Liver (tissue), 9 donors: Measurements from ENCODE around the gene HOXB3. TPM values are rescaled to one million over a fixed set of nuclear protein-coding genes. Genes with fewer than 3 reads are reported as not detected.

Experiments used
- DNase-seq: peaks from one replicate; pipeline ENCODE4 v3.0.0-alpha.2; 2017; ENCODE audit warnings: low spot score
- H3K27ac ChIP-seq, 2 donors: one replicate each; pipeline ENCODE4 v1.7.0; 2013; ENCODE audit warnings: inconsistent platforms in 2 of 2, low read length in 2 of 2, control low read depth in 1 of 2, low read depth in 1 of 2, mild to moderate bottlenecking in 1 of 2
- H3K27me3 ChIP-seq, 4 donors: one replicate each; pipeline versions ENCODE4 v1.6.1 to v1.7.0; 2013; ENCODE audit warnings: low read length in 3 of 4, inconsistent platforms in 1 of 4, mild to moderate bottlenecking in 1 of 4, moderate library complexity in 1 of 4; ENCODE audit not compliant: control insufficient read depth in 4 of 4, insufficient read depth in 4 of 4
- H3K36me3 ChIP-seq, 4 donors: one replicate each; pipeline versions ENCODE4 v1.6.1 to v1.7.0; 2013; ENCODE audit warnings: low read length in 3 of 4, mild to moderate bottlenecking in 3 of 4, low read depth in 1 of 4, moderate library complexity in 1 of 4; ENCODE audit not compliant: control insufficient read depth in 4 of 4, insufficient read depth in 3 of 4
- H3K4me1 ChIP-seq, 4 donors: one replicate each; pipeline versions ENCODE4 v1.6.1 to v1.7.0; 2013; ENCODE audit warnings: low read length in 3 of 4, mild to moderate bottlenecking in 3 of 4, moderate library complexity in 1 of 4; ENCODE audit not compliant: control insufficient read depth in 4 of 4, insufficient read depth in 4 of 4
- H3K4me3 ChIP-seq, 3 donors: one replicate each; pipeline versions ENCODE4 v1.6.1 to v1.7.0; 2013; ENCODE audit warnings: low read length in 3 of 3, control low read depth in 1 of 3, low read depth in 1 of 3, mild to moderate bottlenecking in 1 of 3
- H3K9ac ChIP-seq, 2 donors: one replicate each; pipeline ENCODE4 v1.7.0; 2013; ENCODE audit warnings: low read length in 2 of 2, mild to moderate bottlenecking in 2 of 2, moderate library complexity in 2 of 2, control low read depth in 1 of 2, low read depth in 1 of 2
- H3K9me3 ChIP-seq, 4 donors: one replicate each; pipeline versions ENCODE4 v1.6.1 to v1.7.0; 2013; ENCODE audit warnings: low read length in 3 of 4; ENCODE audit not compliant: control insufficient read depth in 4 of 4
- EGR1 ChIP-seq, 2 donors: IDR thresholded peaks; 2 replicates each; pipeline ENCODE4 v1.6.1; 2016 to 2018; ENCODE audit warnings: antibody characterized with exemption in 2 of 2, low read depth in 2 of 2
- FOXA1 ChIP-seq: IDR thresholded peaks from 2 replicates; pipeline ENCODE4 v1.6.1; 2016; ENCODE audit warnings: antibody characterized with exemption
- HNF4A ChIP-seq, 2 donors: conservative IDR thresholded peaks; 2 replicates each; pipeline ENCODE4 v1.6.1; 2016; ENCODE audit warnings: antibody characterized with exemption in 2 of 2, mild to moderate bottlenecking in 2 of 2
- JUND ChIP-seq, 2 donors: IDR thresholded peaks; 2 replicates each; pipeline ENCODE4 v1.6.1; 2016; ENCODE audit warnings: antibody characterized with exemption in 2 of 2
- NR2F2 ChIP-seq: IDR thresholded peaks from 2 replicates; pipeline ENCODE4 v1.6.1; 2016; ENCODE audit warnings: antibody characterized with exemption
- RAD21 ChIP-seq, 2 donors: IDR thresholded peaks; 2 replicates each; pipeline ENCODE4 v1.6.1; 2016; ENCODE audit warnings: antibody characterized with exemption in 2 of 2, mild to moderate bottlenecking in 2 of 2
- RXRA ChIP-seq, 2 donors: IDR thresholded peaks; 2 replicates each; pipeline ENCODE4 v1.6.1; 2017 to 2018; ENCODE audit warnings: antibody characterized with exemption in 2 of 2, mild to moderate bottlenecking in 1 of 2
- TAF1 ChIP-seq: conservative IDR thresholded peaks from 2 replicates; pipeline ENCODE4 v1.6.1; 2016; ENCODE audit warnings: antibody characterized with exemption, mild to moderate bottlenecking
- WGBS: extraction: QIAGEN DNeasy Blood & Tissue Kit; methylation state at CpG from one replicate; pipeline ENCODE4 v1.1.7; 2013; 5-methylcytosine and 5-hydroxymethylcytosine counted together
- polyA plus RNA-seq, 2 donors: library from polyadenylated mRNA; stranded (reverse) in 1 of 2; unstranded in 1 of 2; fragments of 200-250 nt in 1 of 2; fragments of >200 nt in 1 of 2; fragmentation: Nextera tagmentation in 1 of 2; extraction: Ambion mirVana in 1 of 2; gene quantifications; one replicate each; pipeline versions ENCODE4 v1.2.1 to v1.2.3, GENCODE V29; 2013 to 2015
- total RNA-seq, 2 donors: library from RNA; depleted of rRNA; stranded (reverse); fragments of >200 nt; gene quantifications; one replicate each; pipeline ENCODE4 v1.2.3, GENCODE V29; 2014
- TF ChIP-seq, protein P1 (sequence below): fragments of 150-350 bp; IDR thresholded peaks from 2 replicates; pipeline ENCODE4 v1.5.1; 2017; ENCODE audit warnings: improper control_type of control experiment, low read depth, low read length; ENCODE audit not compliant: missing input control
- TF ChIP-seq, protein P2 (sequence below): IDR thresholded peaks from 2 replicates; pipeline ENCODE4 v1.6.1; 2016; ENCODE audit warnings: antibody characterized with exemption
- TF ChIP-seq, protein P3 (sequence below): IDR thresholded peaks from 2 replicates; pipeline ENCODE4 v1.6.1; 2016; ENCODE audit warnings: antibody characterized with exemption
- donor health status: healthy.
- donor health status: healthy.
- donor health status: healthy.
- donor health status: healthy.
- donor health status: healthy.

HOXB3 gene
- total and polyA plus RNA-seq, 4 donors = 0.75 to 2.2 (median 1.2) TPM

DNA sequence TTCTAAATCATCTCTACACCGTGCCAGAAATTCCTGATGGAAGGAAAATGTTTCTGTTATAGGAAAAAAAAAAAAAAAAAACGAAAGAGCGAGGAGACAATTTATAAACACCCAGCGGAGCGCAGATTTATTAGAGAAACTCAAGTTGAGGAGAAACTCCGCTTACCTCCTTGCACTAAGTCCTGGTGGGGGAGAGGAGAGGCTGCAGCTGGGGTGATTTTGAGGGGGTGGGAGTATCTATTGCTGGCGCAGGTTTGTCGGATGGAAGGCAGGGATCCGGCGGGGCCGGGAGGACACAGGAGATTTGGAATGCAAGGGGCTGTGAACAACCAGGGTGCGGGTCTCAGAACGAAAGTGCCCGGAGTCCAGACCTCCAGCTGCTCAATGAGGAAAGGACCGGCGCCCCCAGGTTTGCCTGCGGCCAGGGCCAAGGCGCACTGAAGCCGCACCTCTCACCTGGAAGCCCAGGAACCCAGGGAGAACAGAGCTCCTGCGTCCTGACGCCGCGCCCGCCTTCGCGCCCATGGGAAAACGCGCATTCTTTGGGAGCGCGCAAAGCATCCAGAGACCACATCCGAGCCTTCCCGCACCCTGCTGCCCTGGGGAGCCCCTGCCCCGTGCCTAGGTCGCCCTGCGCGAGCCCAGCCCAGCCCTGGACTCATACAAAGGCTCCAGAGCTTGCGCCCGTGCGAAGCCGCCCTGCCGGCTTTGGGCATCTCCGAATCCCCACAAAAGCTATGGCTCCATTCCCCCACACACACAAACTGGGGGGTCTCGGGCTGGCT is 27.6 kb upstream of the HOXB3 start (continued):
- TF ChIP-seq, protein P1, sequence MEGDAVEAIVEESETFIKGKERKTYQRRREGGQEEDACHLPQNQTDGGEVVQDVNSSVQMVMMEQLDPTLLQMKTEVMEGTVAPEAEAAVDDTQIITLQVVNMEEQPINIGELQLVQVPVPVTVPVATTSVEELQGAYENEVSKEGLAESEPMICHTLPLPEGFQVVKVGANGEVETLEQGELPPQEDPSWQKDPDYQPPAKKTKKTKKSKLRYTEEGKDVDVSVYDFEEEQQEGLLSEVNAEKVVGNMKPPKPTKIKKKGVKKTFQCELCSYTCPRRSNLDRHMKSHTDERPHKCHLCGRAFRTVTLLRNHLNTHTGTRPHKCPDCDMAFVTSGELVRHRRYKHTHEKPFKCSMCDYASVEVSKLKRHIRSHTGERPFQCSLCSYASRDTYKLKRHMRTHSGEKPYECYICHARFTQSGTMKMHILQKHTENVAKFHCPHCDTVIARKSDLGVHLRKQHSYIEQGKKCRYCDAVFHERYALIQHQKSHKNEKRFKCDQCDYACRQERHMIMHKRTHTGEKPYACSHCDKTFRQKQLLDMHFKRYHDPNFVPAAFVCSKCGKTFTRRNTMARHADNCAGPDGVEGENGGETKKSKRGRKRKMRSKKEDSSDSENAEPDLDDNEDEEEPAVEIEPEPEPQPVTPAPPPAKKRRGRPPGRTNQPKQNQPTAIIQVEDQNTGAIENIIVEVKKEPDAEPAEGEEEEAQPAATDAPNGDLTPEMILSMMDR = no peak

DNA sequence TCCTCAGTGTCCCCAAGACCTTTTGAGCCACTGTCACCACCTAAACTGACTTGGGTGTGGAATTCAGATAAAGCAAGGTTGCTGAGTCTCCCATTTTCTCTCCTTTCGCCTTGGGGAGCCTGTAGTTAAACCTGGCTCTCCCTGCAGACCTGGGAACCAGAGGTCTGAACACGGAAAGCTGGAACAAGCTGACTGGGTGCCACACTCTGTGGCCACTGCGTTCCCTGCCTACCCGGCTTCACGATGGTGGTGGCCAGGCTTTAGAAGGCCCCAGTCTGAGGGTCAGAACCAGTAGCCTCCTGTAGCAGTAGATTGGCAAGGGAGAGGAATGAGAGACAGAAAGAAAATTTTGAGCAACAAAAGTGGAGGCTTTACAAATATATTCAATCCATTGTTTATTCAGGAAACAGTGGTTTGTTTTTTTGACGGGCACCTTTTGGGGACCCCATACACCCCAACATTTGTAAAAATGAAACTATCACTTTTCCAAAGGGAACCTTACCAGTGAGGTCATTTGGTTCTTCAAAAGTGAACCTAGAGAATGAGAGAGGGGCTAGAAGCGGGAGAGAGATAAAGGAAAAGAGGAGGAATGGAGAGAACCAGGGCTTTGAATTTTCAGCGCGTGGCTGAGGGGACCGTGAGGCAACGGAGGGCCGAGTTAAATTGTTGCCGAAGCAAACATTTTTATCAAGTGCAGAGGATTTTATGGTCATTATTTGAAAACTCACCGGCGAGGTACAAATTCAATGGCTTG is 26.9 kb upstream of the HOXB3 start:
- H3K9me3 ChIP-seq = no peaks in the 10 kb centered on the region
- peaks cover 11 to 42% (median 32%) of the 10 kb centered on the region in 4 donors for H3K27me3 ChIP-seq
- H3K4me3 ChIP-seq = no peak overlapping the region
- peaks cover 0 to 18% (median 4%) of the 10 kb centered on the region in 4 donors for H3K4me1 ChIP-seq
- no peak for DNase-seq
- no peak for TF ChIP-seq RAD21 (IDR thresholded peaks at IDR 0.05)
- TF ChIP-seq, protein P2, sequence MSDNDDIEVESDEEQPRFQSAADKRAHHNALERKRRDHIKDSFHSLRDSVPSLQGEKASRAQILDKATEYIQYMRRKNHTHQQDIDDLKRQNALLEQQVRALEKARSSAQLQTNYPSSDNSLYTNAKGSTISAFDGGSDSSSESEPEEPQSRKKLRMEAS = no peak
- no peak for TF ChIP-seq EGR1 (IDR thresholded peaks at IDR 0.05; ENCODE audit: low read depth in 2 of 2)
- TF ChIP-seq, protein P3, sequence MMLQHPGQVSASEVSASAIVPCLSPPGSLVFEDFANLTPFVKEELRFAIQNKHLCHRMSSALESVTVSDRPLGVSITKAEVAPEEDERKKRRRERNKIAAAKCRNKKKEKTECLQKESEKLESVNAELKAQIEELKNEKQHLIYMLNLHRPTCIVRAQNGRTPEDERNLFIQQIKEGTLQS = no peak
- TF ChIP-seq HNF4A (conservative IDR thresholded peaks at IDR 0.05) = no peak
- no peak overlapping the region for H3K9ac ChIP-seq
- H3K27ac ChIP-seq = no peak overlapping the region
- H3K36me3 ChIP-seq = no peaks in the 10 kb centered on the region
- WGBS = 14% methylated on average over 15 of the region's 15 CpGs

DNA sequence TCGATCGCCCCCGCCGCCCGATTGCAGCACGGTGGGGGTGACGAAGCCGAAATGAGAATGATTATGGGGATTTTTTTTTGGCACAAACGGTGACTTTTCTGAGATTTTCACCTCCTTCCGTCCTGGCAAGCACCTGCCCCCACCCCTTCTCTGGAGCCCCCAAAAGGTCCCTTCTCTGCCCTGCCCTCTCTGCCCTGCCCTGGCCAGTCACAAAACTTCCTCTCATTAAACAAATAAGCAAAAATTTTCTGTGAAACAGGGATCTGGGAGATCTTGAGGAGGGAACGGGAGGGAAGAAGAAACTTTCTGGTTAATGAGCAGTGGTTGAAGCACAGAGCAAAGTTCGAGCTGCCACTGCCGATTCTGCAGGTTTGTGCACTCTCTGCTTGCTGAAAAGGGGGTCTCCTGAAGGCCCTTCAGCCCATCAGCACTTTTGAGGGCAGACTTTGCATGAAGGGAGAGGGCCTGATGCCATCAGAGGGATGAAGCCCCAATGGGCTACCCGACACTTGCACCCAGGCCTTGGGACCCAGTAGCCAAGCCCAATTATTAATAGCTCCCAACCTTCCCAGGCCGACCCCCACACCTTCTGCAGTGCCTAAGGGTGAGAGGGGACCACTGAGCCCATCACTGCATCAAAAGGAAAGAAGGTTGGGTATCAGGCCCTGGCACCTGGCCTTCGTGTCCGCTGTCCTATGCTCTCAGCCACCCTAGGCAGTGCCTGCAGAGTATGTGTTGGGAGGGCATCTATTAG is 26.1 kb upstream of the HOXB3 start:
- H3K27ac ChIP-seq = no peak overlapping the region
- H3K36me3 ChIP-seq = no peaks in the 10 kb centered on the region
- peaks cover 0 to 18% (median 4%) of the 10 kb centered on the region in 4 donors for H3K4me1 ChIP-seq
- H3K4me3 ChIP-seq = no peak overlapping the region
- TF ChIP-seq RXRA (IDR thresholded peaks at IDR 0.05) (no peak), JUND (IDR thresholded peaks at IDR 0.05) (no peak), RAD21 (IDR thresholded peaks at IDR 0.05) (no peak), TAF1 (no peak), FOXA1 (no peak), HNF4A (conservative IDR thresholded peaks at IDR 0.05) (no peak), NR2F2 (no peak)
- TF ChIP-seq, protein P3 = no peak
- TF ChIP-seq, protein P1 = no peak
- TF ChIP-seq, protein P2 = no peak
- no peak overlapping the region for H3K9ac ChIP-seq
- DNase-seq = no peak
- H3K27me3 ChIP-seq = peaks cover 11 to 38% (median 30%) of the 10 kb centered on the region in 4 donors
- H3K9me3 ChIP-seq = no peaks in the 10 kb centered on the region
- WGBS = 21% methylated on average over 17 of the region's 17 CpGs
